Activated T-cell treated with anti-CD3 and anti-CD28 coated beads for 4 hours (primary cell): ENCODE results near the gene SUV39H2.
A peak's percentile ranks its signal among the peaks of the same experiment; 100 is the strongest.
"Not testable (repeated sequence)": the region's sequence is repeated elsewhere in the genome, so short reads cannot be mapped to it uniquely, and the experiment has no call there.

ENCODE experiments used
- DNase-seq: peaks from one replicate; pipeline ENCODE4 v3.0.0-alpha.2; 2020

SUV39H2 gene, protein sequence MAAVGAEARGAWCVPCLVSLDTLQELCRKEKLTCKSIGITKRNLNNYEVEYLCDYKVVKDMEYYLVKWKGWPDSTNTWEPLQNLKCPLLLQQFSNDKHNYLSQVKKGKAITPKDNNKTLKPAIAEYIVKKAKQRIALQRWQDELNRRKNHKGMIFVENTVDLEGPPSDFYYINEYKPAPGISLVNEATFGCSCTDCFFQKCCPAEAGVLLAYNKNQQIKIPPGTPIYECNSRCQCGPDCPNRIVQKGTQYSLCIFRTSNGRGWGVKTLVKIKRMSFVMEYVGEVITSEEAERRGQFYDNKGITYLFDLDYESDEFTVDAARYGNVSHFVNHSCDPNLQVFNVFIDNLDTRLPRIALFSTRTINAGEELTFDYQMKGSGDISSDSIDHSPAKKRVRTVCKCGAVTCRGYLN

DNA sequence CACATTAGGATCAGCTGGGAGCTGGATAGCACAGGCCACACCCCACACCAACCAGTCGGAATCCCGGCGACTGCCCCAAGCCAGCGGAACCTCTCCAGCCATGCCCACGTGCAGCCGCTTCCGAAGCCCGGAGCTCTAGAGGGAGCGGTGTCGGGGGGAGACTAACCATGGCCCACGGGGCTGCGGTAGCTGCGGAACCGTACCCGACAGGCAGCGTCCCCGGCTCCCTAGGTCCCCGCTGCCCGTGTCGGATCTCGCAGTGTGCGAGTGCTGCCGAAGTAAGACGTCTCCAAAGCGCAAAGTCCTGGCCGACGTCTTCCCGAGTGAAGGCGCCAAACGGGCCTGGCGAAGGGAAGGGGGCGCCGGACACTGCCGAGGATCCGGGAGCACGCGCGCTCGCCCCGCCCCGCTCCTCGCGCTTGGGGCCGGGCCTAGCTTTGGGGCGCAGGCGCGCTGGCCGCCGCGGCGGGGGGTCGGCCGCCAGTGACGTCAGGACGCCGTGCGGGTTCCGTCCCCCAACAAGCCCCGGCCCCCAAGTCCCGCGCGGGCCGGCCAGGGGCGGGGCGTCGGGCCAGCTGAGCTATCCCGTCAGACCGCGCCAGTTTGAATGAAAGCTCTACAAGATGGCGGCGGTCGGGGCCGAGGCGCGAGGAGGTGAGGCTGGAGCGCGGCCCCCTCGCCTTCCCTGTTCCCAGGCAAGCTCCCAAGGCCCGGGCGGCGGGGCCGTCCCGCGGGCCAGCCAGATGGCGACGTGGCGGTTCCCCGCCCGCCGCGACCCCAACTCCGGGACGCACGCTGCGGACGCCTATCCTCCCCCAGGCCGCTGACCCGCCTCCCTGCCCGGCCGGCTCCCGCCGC is at the start of gene SUV39H2:
SUV39H2 (plus strand) TSS at position 601 of the 858 bp plus-strand sequence; CDS start at position 624, 23 bp downstream.
- DNase-seq = peak; percentile 84

DNA sequence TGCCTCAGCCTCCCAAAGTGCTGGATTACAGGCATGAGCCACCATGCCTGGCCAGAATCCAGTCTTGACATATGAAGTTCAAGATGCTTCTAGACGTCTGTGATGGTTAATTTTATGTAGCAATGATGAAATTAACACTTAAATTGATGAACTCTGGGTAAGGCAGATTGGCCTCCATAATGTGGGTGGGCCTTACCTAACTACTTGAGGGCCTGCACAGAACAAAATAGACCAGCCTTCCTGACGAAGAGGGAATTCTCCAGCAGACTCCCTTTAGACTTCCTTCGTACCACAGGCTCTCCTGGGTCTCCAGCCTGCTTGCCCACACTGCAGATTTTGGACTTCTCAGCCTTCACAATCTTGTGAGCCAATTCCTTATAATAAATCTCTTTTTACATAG is 45.6 kb upstream of the SUV39H2 start:
- DNase-seq = no peak

DNA sequence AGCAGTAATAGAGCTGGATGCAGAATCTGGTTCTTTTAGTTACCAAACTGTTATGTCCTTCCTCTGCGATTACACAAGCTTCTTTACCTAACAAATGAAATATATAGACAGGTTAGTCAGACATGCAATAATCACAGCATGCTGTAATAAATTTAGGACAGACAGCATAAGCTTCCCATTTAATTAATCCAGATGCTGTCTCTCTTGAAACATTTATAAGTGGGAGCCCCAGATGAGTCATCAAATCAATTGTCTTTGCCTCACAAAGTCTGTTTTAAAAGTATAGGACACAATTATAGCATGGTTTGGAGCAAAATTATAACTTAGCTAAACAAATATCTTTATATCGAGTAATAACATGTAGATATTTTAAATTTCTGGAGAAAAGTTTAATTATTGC is 42.5 kb upstream of the SUV39H2 start:
- no peak for DNase-seq

DNA sequence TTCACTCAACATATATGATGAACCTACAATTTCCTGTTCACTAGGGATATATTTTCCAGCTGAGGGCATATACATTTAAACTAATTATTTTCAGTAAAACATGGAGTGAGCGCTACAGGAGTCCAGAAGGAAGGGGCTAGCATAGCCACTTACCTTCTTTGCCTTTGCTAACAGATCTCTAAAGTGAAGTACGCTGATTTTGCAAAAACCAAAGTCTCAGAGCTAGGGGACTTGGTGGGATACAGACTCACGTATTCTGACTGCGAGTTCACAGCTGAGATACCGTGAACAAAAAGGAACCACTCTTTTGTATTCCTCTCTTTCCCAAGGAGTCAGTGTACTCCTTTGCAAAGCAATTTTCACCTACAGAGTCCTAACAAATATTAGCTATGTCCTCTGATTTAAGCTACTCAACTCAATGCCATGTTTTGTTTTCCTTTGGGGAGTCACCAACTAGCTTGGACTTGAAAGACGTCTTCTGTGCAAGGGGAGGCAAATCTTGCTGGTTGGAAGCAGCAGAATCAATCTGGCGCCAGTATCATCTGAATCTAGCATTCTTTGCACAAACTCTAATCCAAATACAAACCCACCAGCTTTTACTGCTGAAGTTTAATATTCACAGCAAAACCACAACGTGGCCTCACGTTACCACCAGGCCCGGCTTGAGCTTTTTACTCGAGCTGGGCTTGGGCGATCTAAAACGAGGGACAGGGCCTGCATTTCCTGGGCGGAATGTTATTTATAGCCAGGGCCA is 41.5 kb upstream of the SUV39H2 start:
- DNase-seq = no peak

DNA sequence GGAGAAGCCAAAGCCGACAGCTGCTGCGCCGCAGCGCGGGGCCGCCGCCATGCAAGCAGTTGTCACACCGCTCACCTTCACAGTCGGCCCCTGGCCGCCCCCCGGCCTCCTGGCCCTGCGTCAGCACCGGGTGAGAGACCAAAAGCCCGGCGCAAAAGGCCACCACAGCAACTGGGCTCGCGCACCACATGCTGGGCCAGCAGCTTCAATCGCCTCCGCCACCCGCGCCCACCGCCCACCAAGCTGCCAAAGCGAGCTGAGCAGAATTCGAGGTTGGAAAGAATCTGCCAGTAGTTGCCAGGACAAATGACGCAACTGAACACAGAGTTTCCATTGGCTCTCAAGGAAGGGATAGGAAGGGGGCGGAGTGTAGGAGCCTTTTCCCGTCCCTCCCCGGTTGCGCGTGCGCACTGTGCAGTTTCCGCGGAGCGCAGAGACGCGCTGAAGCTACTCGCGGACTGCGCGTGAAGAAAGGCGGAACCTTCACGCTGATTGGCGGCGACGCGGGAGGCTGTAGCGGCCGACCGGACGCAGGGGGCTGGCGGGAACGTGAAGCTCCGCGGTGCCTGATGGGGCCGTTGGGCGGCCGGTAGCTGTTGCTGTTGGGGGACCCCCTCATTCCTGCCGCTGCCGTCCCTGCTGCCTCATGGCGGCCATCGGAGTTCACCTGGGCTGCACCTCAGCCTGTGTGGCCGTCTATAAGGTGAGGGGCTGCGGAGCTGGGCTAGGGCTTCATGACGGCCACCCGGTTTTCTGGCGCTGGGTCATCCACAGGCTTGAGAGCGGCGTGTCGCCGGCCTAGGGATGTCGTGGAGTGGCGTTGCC is 40.7 kb upstream of the SUV39H2 start, which contains the start of the genes CDNF, HSPA14 and MSANTD7:
CDNF (minus strand) TSS at position 281 of the 825 bp plus-strand sequence; CDS start at position 190, 91 bp downstream.
HSPA14 (plus strand) TSS at position 550 of the 825 bp plus-strand sequence; CDS start at position 647, 97 bp downstream.
MSANTD7 (plus strand) TSS at position 550 of the 825 bp plus-strand sequence. CDS start 3,979 bp downstream, outside the sequence.
- DNase-seq = peak; percentile 98

DNA sequence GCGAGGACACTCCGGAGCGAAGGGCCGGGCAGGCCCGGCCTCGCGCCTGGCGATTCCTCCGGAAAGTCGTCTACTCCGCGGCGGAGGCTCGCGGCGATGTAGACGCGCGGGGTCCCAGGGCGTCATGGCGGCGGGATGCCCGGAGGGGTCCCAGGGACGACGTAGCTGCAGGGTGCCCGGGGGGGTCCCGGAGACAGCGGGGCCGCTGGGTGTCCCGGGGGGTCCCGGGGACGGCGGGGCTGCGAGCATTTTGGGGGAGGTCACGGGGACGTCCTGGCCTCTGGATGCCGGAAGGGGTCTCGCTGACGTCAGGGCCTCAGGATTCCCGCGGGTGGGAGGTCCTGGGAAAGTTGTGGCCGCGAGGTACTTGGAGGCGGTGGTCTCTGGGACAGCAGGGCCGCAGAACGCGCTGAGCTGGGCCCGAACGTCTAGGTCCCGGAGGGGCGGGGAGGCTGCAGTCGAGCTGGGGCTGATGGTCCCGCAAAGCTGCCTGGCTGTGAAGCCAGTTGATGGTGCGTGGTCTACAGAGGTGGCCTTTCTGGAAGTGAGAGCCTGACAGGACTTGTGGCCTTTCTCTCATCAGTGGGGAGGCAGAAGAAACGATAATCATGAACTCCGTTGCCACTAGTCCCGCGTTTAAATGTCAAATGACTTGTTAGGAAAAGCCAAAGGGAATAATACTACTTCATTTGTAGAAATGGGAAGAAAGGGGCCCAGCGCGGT is 39.9 kb upstream of the SUV39H2 start:
- no peak for DNase-seq

DNA sequence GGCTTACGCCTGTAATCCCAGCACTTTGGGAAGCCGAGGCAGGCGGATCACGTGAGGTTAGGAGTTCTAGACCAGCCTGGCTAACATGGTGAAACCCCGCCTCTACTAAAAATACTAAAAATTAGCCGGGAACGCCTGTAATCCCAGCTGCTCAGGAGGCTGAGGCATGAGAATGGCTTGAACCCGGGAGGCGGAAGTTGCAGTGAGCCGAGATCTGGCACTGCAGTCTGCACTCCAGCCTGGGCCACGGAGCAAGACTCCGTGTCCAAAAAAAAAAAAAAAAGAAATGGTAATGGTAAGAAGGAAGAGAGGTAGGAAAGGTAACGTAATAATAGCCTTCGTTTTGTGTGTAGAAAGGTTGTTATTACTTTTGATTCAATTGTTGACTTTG is 39.4 kb upstream of the SUV39H2 start:
- DNase-seq = no peak

DNA sequence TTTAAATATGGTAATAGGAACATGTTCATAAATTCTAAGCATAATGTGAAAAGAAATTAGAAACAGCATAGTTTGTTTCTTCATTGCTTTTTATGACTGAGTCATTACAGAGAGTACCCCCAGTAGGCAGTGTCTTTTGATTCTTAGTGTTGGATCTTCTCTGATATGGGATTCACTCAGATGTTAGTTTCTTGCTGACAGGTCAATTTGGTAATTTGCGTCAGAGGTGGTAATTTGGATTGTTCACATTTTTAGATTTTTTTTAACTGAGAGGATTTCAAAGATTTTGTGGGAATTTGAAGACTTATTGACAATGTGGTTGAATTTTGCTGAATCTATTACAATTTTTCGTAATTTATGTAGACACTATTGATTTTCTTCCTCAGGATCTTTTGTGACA is 38.5 kb upstream of the SUV39H2 start:
- DNase-seq = no peak

DNA sequence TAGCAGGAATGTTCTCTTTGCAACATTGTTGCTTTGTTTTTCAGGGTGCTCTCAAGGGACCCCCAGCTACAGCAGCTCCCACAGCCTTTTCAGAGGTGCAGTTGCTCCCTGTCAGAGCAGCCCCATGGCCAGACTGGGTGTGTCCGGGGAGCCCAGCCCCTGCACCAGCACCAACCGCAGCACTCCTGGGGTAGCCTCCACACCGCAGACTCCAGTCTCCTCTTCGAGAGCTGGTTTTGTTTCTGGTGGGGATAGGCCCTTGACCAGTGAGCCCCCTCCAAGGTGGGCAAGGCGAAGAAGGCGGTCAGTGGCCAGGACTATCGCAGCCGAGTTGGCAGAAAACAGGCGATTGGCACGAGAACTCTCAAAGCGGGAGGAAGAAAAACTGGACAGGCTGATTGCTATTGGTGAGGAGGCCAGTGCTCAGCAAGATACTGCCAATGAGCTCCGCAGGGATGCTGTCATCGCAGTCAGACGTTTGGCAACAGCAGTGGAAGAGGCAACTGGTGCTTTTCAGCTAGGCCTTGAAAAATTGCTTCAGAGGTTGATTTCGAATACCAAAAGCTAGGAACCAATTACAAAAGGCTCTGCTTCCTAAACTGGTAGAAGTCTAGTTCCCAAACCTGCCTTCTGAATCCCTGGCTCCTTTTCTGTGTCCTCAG is 35.2 kb upstream of the SUV39H2 start:
- no peak for DNase-seq

DNA sequence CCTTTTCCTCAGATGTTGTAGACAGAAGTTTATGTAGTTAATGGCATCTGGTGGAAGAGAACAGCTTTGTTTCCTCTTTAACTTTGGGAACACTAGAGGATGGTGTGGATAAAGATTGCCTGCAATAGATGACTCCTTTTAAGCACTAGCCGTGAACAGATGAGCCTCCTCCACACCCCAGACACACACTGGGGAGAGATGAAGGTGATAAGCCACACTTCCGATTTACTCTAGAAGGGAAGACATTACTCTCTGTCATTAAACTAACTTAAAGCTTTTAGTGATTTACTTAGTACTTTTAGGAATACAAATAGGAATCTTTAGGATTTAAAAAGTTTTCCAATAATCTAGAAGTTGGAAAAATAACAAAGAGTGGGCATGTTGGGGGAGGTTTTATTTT is 33.7 kb upstream of the SUV39H2 start:
- DNase-seq = no peak

DNA sequence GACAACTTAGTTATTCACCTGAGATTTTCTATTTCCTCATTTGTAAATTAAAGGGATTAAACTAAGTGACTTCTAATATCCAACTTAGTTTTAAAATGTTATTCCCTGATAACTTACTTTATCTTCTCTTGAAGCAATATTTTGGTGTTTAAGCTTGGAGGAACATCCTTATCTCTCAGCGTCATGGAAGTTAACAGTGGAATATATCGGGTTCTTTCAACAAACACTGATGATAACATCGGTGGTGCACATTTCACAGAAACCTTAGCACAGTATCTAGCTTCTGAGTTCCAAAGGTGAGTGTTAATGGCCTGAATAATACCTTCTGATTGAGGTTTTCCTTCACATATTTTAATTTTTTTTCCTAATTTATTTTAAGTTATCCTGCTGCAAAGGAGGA is 26.4 kb upstream of the SUV39H2 start:
- DNase-seq = no peak

DNA sequence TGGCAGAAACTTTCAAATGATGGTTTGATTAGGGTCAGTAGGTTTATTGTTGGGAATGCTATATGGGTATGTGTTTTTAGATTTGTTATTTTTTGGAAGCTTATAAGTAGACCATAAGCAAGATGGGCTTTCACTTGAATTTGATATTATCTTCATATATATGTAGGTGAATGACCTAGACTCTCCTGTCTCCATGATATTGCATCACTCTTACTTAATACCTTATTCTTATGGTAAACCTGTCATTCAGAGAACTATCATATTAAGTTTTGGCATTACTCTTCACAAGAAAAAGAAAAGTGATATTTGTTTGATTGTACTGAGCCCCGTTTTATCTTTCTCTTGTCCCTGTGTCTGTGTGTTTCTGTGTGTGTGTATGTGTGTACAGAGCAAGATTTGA is 23.2 kb upstream of the SUV39H2 start:
- DNase-seq = no peak

DNA sequence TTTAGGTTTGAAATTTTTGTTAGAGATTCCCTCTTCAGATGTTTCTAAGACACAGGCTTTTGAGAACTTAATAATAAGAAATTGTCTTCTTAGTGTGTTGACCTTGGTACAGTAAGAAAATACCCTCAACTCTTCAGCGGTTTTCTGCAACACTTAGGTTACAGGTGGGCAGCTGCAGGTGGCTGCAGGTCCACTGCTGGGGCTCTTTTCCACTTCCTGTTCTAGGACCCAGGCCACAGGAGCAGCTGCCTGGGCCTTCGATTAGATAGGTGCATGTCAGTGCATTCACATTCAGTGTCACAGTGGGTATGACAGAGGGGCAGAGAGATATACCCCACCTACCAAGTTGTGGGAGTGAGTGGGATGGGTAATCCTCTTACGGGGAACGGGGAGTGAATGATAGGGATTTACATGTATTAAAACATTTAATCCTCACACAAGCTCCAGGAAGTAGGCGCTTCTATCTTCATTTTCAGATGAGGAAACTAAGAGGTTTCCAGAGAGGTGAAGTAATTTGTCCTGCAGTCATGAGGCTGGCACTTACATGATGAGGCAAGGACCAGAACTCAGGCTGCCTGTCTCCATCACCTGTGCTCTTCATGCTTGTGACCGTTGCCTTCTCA is 20.2 kb upstream of the SUV39H2 start:
- no peak for DNase-seq

DNA sequence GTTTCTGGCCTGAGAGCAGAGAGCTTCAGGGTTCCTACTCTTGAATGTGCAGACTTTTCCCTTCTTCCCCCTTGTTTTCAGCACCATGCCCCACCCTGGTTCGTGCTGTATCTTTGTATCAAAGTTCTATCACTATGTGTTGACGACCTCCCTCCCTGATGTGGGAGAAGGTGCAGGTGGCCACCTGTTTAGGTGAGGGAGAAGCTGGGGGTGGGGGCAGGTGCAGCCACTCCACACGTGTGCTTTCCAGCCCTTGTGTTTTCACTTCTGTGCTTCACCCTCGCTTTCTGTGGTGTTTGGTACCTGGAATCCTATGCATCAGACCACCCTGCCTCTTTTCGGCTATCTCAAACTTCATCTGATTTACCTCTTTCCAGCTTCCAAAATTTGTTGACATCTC is 19.6 kb upstream of the SUV39H2 start:
- DNase-seq = no peak

DNA sequence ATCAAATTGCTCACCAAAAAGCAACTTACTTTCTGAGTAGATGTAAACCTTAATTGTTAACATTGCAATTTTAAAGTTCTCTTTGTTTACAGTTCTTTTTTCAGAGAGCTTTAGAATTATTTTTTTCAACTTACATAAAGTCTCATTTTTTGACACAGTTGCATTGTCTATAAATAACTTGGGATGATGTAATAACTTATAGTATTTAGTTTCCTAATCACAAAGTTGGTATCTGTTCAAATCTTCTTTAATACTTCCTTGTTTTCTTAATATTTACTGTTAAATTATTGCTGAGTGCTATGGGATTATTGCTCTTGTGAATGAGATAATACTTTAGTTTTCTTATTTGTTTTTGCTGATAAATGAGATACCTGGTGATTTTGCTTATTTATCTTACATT is 18.9 kb upstream of the SUV39H2 start:
- no peak for DNase-seq

DNA sequence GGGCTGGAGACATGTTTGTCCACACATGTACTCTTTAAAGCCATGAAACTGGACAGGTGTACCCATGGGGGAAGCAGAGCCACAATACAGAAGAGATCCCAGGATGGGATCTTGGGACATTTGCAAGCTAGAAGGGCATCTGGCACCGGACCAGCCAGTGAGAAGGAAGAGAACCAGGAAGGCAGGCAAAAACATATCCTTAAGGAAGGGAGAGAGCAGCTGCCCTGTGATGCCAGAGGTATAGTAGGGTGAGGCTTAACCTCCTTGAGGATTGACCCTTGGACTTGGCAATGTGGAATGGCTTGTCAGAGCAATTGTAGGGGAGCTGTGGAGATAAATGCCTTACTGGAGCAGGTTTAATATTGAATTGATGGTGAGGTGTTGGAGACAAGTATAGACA is 17.9 kb upstream of the SUV39H2 start:
- DNase-seq = no peak

DNA sequence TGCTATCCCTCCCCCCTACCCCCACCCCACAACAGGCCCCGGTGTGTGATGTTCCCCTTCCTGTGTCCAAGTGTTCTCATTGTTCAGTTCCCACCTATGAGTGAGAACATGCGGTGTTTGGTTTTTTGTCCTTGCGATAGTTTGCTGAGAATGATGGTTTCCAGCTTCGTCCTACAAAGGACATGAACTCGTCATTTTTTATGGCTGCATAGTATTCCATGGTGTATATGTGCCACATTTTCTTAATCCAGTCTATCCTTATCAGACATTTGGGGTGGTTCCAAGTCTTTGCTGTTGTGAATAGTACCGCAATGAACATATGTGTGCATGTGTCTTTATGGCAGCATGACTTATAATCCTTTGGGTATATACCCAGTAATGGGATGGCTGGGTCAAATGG is 14.2 kb upstream of the SUV39H2 start:
- not testable (repeated sequence) for DNase-seq

DNA sequence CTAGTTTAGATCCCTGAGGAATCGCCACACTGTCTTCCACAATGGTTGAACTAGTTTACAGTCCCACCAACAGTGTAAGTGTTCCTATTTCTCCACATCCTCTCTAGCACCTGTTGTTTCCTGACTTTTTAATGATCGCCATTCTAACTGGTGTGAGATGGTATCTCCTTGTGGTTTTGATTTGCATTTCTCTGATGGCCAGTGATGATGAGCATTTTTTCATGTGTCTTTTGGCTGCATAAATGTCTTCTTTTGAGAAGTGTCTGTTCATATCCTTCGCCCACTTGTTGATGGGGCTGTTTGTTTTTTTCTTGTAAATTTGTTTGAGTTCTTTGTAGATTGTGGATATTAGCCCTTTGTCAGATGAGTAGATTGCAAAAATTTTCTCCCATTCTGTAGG is 13.8 kb upstream of the SUV39H2 start:
- DNase-seq = not testable (repeated sequence)

DNA sequence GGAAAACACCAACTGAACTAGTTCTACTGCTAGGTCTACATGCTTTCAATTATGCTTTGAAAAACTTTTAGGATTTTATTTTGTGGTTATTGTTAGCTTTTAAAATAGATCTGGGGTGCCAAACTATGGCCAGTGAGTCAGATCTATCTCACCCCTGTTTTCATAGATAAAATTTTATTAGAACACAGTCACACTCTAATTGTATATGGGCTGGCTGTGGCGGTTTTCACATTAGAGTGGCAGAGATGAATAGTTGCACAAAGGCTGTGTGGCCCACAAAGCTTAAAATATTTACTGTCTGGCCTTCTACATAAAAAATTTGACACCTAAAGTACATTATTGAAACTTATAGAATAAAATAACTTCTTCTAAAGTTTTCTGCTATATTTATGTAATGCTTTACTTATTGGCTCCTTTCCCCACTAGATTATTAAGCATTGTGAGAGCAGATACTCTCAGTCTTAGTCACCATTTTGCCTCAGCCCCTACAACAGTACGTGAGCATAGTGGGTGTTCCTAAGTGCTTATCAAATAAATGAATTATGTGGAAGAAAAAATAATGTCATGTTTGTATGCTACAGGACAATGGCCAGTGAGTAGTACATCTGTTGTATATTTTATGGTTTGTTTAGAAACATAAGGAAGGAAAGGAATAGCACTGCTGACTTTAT is 5.4 kb upstream of the SUV39H2 start:
- no peak for DNase-seq

DNA sequence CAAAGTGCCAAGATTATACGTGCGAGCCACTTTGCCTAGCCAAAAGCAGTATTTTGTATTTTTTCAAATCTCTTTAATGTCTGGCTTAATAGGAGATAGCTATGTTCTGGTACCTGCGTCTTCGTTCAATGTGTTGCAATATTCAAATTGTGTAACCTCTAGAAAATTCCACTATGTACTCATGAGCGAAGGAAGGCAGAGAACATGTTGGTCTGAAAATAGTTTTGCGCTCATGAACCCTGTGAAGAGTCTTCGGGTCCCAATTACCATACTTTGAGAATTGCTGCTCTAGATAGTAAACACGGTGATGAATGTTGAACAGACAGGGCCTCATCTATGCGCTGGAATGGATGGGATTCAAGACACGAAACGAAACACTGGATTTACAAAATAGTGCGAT is 2.7 kb upstream of the SUV39H2 start:
- DNase-seq = no peak
